SKM-1 (cell line): ENCODE measurements around the gene SDK2.

Source experiments
- DNase-seq: peaks from one replicate; lab custom pipeline; 2025; ENCODE audit not compliant: unreplicated experiment; lab: John Stamatoyannopoulos, UW

SDK2 gene

GRCh38 chr17:73514146-73514863, 129.9 kb downstream of the SDK2 start:
- DNase-seq, result no peak

GRCh38 chr17:73513426-73513825, 130.8 kb downstream of the SDK2 start:
- no peak for DNase-seq

- no peak for DNase-seq
These were observed 132.5 kb downstream of the SDK2 start for GRCh38 chr17:73511719-73512115.

GRCh38 chr17:73510981-73511718, 133.1 kb downstream of the SDK2 start:
- DNase-seq, result no peak

GRCh38 chr17:73508931-73509605, 135.2 kb downstream of the SDK2 start:
- no peak for DNase-seq

- no peak for DNase-seq
These were observed 136.0 kb downstream of the SDK2 start for GRCh38 chr17:73508057-73508930.

GRCh38 chr17:73506470-73507435, 137.5 kb downstream of the SDK2 start:
- DNase-seq, result no peak

GRCh38 chr17:73503560-73503959, 140.7 kb downstream of the SDK2 start:
- no peak for DNase-seq

GRCh38 chr17:73500414-73500999, 143.7 kb downstream of the SDK2 start:
- DNase-seq, result no peak

- no peak for DNase-seq
These were observed 145.2 kb downstream of the SDK2 start for GRCh38 chr17:73498886-73499554.

- DNase-seq, result no peak
These were observed 146.1 kb downstream of the SDK2 start for GRCh38 chr17:73498176-73498575.

- DNase-seq, result no peak
These were observed 146.5 kb downstream of the SDK2 start for GRCh38 chr17:73497721-73498120.

GRCh38 chr17:73496232-73496631, 148.0 kb downstream of the SDK2 start:
- DNase-seq, result no peak

GRCh38 chr17:73495641-73496040, 148.6 kb downstream of the SDK2 start:
- DNase-seq, result no peak

GRCh38 chr17:73494950-73495349, 149.3 kb downstream of the SDK2 start:
- DNase-seq, result no peak

- DNase-seq, result no peak
These were observed 150.0 kb downstream of the SDK2 start for GRCh38 chr17:73493956-73494926.

- no peak for DNase-seq
These were observed 151.1 kb downstream of the SDK2 start for GRCh38 chr17:73492821-73493814.
